ENCODE data around the gene MAN2A1.
"Not testable (repeated sequence)": the region's sequence is repeated elsewhere in the genome, so short reads cannot be mapped to it uniquely, and the experiment has no call there.

MAN2A1 gene

DNA sequence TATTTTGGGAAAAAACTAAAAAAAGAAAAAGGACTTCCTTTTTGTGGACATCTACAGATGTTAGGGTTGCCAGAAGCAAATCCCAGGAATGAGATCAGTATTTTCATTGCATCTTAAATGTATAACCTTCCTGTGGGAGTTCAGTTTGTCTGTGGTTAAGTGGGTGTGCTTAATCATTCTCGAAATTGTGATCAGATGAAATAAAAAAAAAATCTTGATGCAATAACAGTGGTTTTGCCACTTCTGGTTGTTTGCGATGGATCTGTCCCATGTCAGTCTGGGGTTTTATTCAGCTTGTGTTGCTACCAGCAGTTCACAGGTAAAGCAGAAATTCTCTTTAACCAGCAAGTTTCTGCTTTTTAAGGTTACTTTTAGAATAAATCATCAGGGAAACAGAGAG, 179.0 kb downstream of the MAN2A1 start:
- no peak for DNase-seq (ENCODE audit: low spot score)

DNA sequence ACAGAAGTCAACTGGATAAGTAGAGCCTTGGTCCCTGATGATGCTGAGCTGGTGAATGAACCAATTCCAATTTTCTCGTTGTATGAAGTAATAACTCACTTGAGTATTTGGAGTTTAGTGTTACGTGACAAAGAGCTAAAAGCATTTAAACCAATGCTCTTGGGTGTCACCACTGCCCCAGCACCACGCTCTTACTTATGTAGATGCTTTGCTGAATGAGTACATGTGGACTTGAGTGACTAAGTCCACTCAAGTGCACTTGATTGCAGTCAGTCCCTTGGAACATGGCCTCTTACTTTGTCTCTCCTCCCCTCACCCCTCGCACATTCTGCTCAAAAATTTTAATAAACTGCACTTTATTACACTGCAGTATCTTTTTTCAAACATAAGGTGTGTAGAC, 184.0 kb downstream of the MAN2A1 start:
- no peak for DNase-seq (ENCODE audit: low spot score)

DNA sequence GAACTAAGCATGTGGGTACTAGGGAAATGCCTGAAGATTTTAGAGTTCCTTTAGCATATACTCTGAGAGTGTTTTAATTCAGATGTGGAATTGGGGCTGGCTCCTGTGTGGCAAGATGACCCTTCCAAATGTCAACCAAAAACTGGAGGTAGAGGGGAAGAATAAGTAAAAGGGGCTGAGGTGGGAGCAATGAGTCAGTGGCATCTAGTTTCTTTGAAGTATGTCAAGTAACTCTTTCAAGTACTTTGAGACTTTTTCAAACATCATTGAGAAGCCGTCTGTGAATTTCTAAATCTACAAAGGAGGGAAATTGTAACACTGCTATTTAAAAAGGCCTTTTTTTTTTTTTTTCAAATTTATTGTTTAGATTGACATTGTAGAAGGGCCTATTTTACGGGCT, 184.4 kb downstream of the MAN2A1 start:
- DNase-seq (ENCODE audit: low spot score), result no peak

DNA sequence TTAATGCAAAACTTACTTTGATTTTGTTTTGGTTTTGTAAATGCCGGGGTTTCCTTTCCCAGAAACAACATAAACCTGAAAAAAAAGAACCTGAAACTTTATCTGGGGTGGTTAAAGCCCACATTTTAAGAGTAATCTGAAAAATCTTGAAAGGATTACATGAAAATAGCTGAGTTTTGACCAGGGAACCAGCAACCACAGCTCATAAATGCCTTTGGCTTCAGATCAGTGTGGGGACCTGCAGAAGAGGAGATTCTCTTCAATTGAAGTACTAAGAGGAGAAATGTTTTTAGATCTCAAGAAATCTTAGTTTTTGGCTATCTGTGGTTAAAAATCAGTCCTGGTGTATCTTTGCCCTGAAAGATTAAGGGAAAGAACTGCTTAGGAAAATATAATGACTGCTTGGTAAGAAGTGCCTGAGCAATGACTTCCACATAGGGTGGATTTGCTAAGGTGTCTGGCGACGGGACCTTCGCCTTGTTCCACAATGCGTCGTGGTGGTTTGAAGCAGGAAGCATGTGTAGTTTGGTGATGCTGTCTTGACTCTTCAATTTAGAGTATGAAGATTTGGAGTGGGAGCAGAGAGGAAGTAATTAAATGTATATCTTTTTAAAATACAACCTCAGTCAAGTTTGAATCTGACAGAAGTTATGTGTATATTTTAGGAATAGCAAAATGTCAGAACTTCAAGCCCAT, 186.5 kb downstream of the MAN2A1 start:
- no peak for DNase-seq (ENCODE audit: low spot score)

DNA sequence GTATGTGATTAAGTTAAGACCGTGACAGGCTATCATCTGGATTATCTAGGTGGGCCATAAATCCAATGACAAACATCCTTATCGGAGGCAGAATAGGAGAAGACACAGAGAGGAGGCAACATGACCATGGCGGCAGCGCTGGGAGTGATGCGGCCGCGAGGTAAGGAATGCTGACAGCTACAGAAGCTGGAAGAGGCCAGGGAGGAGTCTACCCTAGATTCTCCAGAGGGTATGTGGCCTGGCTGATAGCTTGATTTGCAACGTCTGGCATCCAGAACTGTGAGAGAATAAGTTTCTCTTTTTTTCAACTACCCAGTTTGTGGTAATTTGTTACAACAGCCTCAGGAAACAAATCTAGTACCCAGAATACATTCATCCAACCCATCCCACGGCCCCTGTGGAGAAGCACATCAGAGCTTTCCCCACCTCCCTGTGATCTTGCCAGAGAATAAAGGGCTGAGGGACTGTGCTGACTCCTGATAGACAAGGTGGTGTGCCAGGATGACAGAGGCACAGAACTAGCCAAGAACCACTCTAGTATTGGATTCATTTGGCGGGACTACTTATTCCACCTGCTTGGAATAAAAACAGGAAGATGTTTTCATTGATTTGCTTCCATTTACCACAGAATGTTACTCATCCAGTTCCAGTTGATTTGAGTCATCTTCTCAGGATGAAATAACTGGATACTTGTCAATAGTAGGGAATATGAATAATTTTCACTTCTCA, 187.4 kb downstream of the MAN2A1 start:
- DNase-seq (ENCODE audit: low spot score), result no peak

DNA sequence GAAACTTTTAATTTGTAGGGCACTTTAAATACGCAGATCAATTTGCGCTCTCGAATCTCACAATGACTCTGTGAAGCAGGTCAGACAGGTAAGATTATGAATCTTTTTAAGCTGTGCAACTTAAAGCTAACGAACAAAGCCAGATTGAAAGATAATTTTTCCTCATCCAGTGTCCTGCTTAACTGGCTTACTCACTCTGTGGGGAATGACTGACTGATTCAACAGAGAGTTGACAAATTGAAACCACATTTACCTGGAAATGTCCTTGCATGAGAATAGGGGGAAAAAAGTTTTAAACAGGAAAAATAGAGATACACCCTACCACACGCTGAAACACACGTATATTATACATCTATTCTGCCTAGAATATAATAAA, 187.9 kb downstream of the MAN2A1 start:
- DNase-seq (ENCODE audit: low spot score), result no peak

DNA sequence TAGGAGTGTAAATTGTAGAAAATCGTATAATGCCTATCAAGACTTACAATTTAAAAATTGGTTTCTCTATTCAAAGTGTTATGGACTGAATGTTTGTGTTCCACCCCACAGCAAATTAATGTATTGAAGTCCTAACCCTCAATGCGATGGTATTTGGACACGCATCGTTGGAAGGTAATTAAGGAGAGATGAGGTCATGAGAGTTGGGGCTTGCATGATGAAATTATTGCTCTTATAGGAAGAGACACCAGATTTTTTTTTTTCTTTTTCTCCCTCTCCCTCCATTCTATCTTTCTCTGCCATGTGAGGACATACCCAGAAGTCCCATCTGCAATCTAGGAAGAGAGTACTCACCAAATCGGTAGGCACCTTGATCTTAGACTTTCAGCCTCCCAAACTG, 189.2 kb downstream of the MAN2A1 start:
- no peak for DNase-seq (ENCODE audit: low spot score)

DNA sequence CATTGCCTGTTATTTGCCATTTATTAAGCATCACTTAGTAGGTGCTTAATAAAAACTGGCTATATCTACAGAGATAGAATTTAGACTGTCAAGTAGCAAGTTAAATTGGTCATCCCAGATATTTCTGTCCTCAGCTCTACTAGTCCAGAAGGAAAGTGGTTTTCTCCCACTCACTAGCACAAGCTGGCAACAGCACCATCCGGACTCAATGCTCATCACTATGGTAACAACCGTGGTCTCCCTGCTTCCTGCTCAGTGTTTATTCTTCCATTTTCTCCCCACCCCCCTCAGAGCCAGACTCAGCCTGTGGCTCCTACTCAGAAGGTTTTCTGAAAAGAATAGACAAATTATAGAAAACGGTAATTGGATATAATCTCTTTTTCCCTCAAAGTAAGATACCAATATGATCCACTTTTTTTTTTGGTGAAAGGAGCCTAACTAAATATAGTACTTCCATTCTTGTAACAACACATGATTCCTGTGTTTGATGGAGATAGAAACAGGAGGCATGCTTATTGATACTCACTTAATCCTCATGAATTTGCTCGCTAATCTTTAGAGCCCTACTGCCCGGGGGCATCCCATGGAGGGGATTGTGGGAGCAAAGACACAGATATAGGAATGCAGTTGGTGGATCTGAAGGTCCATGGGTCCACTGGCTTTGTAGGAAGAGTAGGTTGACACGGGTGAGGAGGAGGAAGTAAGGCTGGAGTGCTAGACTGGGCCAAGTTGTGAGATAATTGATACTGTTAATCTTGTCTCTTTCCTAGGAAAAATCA, 191.4 kb downstream of the MAN2A1 start:
- DNase-seq (ENCODE audit: low spot score), result no peak

DNA sequence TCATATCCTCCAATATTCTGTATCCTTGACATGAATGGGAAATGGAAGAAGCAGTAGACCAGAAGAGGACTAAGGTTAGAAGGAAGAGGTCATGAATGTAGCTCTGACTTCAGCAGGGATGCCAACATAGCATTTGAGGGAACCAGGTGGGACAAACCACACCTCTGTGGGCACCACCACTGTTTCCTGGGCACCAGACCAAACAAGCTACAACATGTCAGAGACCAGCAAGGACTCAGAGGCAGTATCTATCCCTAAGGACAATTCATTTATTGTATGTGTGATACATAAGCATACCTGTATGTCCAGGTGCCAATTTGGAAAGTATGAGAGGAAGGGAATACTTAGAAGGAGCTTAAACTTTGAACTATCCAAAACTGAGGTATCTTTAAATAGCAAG, 192.8 kb downstream of the MAN2A1 start:
- DNase-seq (ENCODE audit: low spot score), result no peak

DNA sequence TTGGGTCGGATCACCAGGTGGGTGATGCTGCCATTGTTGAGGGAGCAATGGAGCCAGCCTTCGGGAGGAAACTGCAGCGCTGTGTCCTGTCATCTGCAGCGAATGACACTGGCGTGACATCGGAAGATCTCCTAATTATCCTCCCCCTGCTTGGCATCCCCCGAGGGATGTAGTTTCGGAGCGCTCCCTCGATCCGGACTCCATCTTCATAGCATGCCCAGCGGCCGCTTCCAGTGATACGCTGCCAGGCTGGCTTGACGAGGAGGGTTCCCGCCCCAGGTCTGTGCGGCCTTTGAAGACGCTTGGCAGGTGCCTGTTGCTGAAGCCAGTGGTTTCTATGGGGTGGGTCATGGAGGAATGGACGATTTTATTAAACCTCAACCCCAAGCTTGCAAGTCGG, 194.9 kb downstream of the MAN2A1 start:
- no peak for DNase-seq (ENCODE audit: low spot score)

DNA sequence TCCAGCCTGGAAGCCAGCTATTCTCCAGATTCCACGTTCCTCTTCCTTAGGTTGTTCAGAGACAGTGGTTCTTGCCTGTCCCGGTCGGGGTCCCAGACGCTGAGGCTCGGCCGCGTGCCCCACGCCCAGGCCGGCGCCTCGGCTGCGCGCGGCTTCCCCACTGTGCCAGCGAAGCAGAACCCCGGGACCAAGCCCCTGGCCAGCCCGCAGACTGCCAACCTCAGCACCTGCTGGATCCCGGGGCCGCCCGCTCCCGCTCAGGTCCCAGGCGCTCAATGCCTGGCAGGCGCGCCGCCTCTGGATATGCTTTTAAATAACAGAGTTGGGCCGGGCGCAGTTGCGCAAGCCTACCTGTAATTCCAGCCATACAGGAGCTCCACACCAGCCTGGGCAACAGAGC, 195.5 kb downstream of the MAN2A1 start:
- no peak for DNase-seq (ENCODE audit: low spot score)

DNA sequence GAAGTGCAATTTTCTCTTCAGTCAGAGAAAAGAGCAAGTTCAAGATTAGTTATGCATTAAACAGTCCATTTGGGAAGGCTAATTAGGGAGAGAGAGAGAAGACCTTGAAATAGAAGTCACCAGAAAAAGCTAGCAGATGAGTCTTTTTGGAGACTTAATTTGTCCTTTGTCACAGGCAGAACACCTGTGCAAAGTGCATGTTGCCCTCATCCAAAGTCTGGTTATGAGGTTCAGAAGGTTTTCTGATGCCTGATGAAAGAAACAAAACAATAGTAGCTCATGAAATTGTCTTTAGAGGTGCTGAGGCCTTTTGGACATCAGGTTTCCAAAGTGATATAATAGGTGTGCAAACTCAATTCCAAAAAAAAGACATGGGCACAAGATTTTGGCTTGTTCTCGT, 199.3 kb downstream of the MAN2A1 start:
- no peak for DNase-seq (ENCODE audit: low spot score)

DNA sequence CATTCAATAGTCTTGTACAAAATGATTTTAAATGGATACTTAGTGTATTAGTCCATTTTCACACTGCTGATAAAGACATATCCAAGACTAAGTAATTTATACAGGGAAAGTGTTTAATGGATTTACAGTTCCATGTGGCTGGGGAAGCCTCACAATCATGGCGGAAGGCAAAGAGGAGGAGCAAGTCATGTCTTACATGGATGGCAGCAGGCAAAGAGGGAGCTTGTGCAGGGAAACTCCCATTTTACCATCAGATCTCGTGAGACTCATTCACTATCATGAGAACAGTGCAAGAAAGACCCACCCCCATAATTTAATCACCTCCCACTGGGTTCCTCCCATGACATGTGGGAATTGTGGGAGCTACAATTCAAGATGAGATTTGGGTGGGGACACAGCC, 203.5 kb downstream of the MAN2A1 start:
- not testable (repeated sequence) for DNase-seq (ENCODE audit: low spot score)

DNA sequence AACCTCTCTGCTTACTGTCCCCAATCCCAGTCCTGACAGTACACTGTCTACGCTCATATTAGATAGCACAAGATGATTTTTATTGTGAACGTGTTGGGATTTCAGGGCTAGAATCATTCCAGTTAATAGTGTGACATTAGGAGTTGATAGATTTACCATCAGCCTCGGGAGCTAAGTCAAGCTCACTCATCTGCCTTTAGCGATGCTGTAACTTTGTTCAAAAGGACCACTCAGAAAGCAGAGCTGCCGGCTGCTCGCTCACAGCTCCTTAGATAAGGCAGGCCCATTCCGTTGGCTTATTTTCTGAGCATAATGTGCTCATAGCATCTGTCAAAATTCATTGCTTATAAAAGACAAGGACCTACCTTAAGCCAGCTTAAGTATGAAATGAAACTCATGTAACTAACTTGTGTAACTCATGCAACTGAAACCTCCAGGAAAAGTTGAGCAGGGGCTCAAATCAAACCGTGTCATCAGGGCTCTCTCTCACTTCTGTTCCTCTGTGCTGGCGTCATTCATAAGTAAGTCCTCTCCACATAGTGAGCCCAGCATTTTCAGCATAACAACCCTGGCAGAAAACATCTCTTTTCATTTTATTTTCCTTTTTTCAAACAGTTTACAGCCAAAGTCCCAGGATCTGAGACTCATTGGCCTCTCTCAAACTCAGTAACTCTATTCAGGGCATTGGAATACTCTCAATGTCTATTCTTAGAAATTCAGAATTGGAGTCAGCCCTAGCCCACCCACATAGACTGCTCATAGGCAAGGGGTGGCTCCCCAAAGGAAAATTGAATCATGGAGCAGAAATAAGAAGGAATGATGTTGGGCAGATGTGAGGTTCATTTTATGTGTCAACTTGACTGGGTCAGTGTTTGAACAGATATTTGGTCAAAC, 208.8 kb downstream of the MAN2A1 start:
- no peak for DNase-seq (ENCODE audit: low spot score)

DNA sequence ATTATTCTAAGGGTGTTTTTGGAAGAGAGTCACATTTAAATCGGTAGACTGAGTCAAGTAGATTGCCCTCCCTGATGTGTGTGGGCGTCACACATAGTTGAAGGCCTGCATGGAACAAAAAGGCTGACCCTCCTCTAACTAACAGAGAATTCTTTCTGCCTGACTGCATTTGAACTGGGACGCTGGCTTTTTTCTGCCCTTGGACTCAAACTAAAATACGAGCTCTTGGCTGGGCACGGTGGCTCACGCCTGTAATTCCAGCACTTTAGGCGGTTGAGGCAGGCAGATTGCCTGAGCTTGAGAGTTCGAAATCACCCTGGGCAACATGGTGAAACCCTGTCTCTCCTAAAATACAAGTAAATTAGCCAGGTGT, 209.4 kb downstream of the MAN2A1 start:
- DNase-seq (ENCODE audit: low spot score), result no peak

DNA sequence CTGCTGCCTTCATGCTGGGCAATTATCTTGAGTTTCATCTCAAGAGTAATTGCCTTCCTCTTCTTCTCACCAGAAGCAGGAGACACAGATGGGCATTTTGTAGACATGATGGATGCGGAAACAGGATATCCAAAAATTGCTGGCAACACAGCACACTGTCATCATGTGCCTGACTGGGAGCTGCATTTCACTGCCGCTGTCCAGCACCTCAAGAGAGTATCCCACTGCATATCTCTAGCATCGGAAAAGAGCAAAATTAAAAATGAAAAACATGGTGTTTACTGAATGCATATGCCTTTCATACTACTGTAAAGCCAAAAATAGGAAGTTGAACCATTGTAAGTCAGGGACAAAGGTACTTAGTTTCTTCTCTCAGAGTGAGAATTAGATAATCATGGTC, 210.7 kb downstream of the MAN2A1 start:
- no peak for DNase-seq (ENCODE audit: low spot score)

DNA sequence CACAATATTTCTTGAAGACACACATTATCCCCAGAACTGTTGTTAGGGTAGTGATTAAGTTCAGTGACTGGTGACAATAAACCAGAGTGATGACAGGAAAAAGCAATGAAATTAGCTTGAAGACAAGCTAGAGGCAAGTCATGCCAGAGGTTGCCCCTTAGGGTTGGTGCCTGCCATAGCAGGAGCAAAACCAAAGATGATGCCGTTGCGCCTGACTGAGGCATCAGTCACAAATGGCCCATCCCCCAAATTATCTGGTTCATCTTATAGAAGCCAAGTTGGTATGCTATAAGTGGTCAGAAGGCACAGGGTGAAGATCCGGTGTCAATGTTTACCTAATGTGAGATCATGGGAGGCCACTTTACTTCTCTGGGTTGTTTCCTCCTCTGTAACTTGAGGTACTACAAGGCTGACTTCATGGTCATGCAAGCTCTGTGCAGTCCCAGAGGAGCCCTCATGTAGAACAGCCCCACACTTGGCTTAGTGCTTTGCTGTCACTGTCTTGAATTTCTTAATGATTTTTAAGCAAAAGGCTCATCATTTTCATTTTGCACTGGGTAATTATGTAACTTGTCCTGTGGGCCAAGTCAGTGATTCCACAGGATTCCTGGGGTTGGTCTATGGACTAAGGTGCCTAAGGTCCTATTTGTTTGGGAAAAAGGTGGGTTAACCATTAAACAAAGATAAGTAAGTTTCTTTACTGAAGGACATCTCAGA, 211.3 kb downstream of the MAN2A1 start:
- DNase-seq (ENCODE audit: low spot score), result peak; percentile 57

DNA sequence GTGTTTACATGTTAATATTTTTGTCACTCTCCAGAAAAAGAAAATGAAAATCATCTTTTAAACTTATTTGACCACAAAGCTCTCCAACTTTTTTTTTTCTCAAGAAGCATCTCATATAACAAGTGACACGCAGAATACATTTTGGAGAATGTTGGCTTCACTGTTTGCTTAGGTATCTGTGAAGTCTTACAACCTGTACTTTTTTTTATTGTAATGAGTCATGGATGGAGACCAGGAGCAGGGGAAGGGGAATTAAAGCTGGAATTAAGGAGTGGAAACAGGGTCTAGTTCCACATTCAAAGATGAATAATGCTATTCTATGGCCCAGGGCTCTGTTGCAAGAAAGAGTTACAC, 211.9 kb downstream of the MAN2A1 start:
- peak; percentile 14 for DNase-seq (ENCODE audit: low spot score)

DNA sequence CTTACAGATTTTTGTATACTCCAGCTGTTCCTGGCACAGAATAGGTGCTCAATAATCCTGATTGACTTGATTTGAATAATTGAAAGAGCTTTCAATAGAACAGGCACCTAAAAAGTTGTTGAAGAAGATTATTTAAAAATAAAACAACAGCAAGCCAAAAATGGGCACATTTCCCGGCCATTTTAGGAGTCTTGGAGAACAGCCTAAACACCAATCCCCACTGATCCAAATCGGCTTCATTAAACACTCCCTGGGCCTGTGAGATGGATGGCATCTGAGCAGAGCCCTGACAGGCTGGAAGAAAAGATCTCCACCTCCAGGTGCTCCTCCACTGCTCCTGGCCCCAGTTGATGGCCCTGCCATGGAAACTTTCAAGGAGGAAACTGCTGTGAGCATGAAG, 213.3 kb downstream of the MAN2A1 start:
- DNase-seq (ENCODE audit: low spot score), result no peak

DNA sequence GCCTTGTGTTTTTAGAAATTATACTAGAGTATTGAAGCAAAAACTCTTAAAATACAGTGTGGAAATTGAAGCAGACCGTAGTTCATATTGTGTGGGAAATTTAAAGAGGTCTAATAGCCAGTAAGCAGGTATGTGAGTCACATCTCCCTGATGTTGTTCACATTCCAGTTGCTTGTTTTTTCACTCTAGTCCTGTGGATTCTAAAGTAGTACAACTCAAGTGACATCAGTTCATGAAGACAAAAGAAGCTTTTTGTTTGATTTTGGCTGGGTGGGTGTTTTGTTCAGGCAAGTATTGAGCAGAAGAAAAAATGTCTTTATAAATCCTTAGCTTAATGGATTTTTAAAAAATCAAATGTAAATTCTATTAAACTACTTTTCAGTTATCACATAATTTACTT, 216.2 kb downstream of the MAN2A1 start:
- no peak for DNase-seq (ENCODE audit: low spot score)

DNA sequence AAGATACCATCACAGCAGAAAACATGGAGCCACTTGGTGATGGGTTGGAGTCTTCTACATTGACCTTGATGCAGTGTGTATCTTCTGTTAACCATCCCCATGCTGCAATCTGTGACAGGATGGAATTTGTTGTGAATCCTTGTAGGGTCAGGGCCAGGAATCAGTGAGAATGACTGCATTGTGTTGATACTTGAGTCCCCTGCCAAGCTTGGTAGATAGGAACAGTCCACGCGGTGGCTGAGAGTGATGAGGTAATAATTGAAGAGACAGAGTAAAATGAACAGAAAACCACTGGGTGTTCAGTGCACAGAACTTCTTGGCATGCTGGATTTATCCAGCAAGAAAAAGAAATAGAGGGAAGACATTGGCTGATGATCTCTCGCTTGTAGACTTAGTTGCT, 217.5 kb downstream of the MAN2A1 start:
- no peak for DNase-seq (ENCODE audit: low spot score)

DNA sequence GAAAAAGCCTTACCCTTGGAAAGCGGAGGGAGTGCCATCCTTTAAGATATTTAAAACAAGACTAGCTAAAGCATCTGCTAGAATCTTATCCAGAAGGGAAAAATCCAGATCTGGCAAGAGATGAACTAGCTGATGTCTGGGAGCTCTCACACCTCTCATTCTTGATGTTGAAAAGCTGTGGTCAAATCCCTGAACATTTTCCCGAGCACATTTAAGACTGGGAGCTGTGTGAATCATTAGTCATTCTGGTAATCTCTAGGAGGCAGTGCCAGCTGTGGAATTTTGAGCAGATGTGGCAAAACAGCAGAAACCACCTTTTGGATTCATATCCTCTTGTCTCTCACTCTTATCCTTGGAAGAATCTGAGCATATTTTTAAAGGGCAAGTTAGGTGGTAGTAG, 218.0 kb downstream of the MAN2A1 start:
- no peak for DNase-seq (ENCODE audit: low spot score)
